HCT116 (cell line): ENCODE measurements around the gene TSHZ1.

ENCODE experiments used
- ATF3 ChIP-seq: IDR thresholded peaks from 2 replicates; pipeline ENCODE4 v1.6.1; 2012
- CTCF ChIP-seq, 3 experiments: fragments of 200-600 bp in 1 of 3; sonication (generic) in 1 of 3; IDR thresholded peaks in 2 of 3; conservative IDR thresholded peaks in 1 of 3; 2 replicates each; pipeline ENCODE4 v1.5.1; 2012 to 2017; ENCODE audit warnings: low read depth in 2 of 3, low read length in 2 of 3, antibody characterized with exemption in 1 of 3, borderline replicate concordance in 1 of 3, control low read depth in 1 of 3, mild to moderate bottlenecking in 1 of 3, mixed read lengths in 1 of 3, mixed run types in 1 of 3, moderate library complexity in 1 of 3; ENCODE audit not compliant: insufficient read depth in 1 of 3
- EGR1 ChIP-seq: IDR thresholded peaks from 2 replicates; pipeline ENCODE4 v1.6.1; 2012; ENCODE audit warnings: low read depth
- EZH2 ChIP-seq: fragments of 200-600 bp; sonication (generic); IDR thresholded peaks from 2 replicates; pipeline ENCODE4 v1.6.1; 2017; ENCODE audit warnings: antibody characterized with exemption, mixed run types
- EZH2phosphoT487 ChIP-seq: fragments of 200-600 bp; IDR thresholded peaks from 2 replicates; pipeline ENCODE4 v1.6.1; 2018; ENCODE audit warnings: antibody characterized with exemption, borderline replicate concordance
- JUND ChIP-seq: IDR thresholded peaks from 2 replicates; pipeline ENCODE4 v1.6.1; 2012
- MAX ChIP-seq: IDR thresholded peaks from 2 replicates; pipeline ENCODE4 v1.6.1; 2012
- POLR2A ChIP-seq: IDR thresholded peaks from 2 replicates; pipeline ENCODE4 v1.7.0; 2011; ENCODE audit warnings: borderline replicate concordance; ENCODE audit not compliant: insufficient read depth, insufficient read length; ENCODE audit errors: extremely low read depth
- REST ChIP-seq: IDR thresholded peaks from 2 replicates; pipeline ENCODE4 v1.6.1; 2012; ENCODE audit warnings: low read depth
- SIN3A ChIP-seq: IDR thresholded peaks from 2 replicates; pipeline ENCODE4 v1.6.1; 2012; ENCODE audit warnings: low read depth
- YY1 ChIP-seq: IDR thresholded peaks from 2 replicates; pipeline ENCODE4 v1.6.1; 2011; ENCODE audit warnings: low read length, low read depth, moderate library complexity, mild to moderate bottlenecking; ENCODE audit not compliant: insufficient replicate concordance; ENCODE audit errors: extremely low read depth
- ZBTB33 ChIP-seq: IDR thresholded peaks from 2 replicates; pipeline ENCODE4 v1.6.1; 2011; ENCODE audit warnings: mild to moderate bottlenecking, low read length, moderate library complexity; ENCODE audit not compliant: insufficient replicate concordance; ENCODE audit errors: extremely low read depth
- ZFX ChIP-seq: fragments of 450-650 bp; IDR thresholded peaks from 2 replicates; pipeline ENCODE4 v1.6.1; 2017

- no peak for TF ChIP-seq CTCF (IDR thresholded peaks at IDR 0.05 in 2 of 3, conservative IDR thresholded peaks at IDR 0.05 in 1 of 3; ENCODE audit: borderline replicate concordance in 1 of 3, insufficient read depth in 1 of 3, low read depth in 2 of 3, low read length in 2 of 3)
- TF ChIP-seq MAX, result no peak
- TF ChIP-seq EGR1, result no peak
- no peak for TF ChIP-seq EZH2
- TF ChIP-seq EZH2phosphoT487, result no peak
- TF ChIP-seq ZFX, result no peak
- no peak for TF ChIP-seq JUND
- TF ChIP-seq ZBTB33, result no peak
- no peak for TF ChIP-seq ATF3
- no peak for TF ChIP-seq REST
- TF ChIP-seq POLR2A, result no peak
- TF ChIP-seq SIN3A, result no peak
- no peak for TF ChIP-seq YY1
Observed at GRCh38 chr18:75230163-75231052, 19.8 kb downstream of the TSHZ1 start.
